ENCODE results near the gene CHN2.

CHN2 gene

DNA sequence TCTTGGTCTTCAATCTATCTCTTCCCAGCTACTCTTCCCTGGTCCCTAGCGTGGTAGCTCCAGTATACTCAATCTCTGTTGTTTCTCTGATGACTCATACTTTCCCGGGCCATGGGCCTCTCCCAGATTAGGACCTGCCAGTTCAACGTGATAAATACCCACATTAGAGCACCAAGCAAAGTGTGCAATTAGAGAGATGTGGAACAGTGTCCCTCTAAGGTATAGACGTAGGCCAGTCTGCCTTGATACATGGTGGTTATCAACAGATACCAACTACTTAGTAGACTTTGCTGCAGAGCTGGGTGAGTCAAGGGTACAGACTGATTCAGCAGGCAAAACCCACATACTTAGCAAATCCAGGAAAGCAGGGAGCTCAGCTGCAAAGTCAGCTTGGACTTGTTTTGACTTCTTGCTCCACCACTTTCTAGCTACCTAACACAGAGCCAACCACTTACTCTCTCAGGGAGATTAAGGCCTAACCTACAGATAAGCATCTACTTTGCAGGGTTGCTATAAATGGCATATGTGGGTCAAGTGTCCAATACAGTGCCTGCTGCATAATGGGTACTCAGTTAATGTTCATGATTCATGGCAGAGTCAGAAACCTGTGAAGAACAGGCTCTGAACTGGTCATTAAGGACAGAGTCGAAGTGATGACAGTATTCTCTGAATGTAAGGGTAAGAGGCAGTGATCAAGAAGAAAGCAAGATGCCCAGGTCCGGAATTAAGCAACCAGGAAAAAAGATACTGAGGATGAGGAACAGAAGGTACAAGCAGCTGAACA is 176.1 kb downstream of the CHN2 start:
- no peak for DNase-seq

DNA sequence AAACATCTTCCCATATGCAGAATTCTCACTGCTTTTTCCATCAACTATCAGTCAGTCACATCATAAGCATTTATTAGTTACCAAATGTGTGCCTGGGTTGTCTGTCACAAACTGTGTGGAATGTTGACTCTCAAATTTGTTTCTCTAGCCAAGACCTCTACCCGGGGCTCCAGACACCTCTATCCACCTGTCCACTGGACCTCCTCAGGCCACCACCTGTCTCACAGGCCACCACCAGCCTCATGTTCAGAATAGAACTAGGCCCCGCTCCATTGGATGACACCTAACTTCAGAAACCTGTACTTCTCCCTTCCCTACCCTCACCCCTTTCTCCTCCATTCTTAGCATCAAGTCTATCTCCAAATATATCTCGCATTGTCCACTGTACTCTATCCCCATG is 176.9 kb downstream of the CHN2 start:
- DNase-seq, result no peak

DNA sequence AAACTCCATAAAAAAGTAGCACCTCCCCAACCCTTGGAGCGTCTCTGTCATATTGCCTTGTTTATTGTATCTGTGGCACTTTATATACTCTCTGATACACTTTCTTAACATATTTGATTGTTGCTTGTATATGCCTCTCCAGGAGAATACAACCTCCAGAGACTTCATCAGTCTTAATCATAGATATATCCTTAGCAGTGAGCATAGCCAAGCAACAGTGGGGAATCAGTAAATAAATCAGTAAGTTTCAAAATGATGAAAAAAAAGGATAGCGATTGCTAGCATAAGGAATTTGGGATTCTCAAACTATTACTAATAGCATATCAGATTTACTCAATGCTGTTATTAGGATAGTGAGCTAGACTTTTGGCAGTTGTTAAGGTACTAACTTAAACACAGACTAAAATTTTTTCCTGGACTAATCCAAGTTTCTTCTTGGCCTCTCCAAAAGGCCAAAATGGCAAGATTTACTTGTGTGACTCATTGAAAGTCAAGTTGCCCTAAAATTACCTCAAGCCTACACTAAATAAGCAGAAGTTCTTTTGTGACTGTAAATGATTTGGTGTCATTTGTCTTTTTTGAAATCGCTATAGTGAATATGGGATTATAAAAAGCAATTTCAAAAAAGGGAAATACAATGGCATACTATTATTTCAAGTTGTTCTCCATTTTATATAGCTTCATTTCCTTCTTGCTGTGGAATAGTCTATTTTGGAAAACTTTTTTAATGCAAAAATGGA is 177.9 kb downstream of the CHN2 start:
- no peak for DNase-seq

DNA sequence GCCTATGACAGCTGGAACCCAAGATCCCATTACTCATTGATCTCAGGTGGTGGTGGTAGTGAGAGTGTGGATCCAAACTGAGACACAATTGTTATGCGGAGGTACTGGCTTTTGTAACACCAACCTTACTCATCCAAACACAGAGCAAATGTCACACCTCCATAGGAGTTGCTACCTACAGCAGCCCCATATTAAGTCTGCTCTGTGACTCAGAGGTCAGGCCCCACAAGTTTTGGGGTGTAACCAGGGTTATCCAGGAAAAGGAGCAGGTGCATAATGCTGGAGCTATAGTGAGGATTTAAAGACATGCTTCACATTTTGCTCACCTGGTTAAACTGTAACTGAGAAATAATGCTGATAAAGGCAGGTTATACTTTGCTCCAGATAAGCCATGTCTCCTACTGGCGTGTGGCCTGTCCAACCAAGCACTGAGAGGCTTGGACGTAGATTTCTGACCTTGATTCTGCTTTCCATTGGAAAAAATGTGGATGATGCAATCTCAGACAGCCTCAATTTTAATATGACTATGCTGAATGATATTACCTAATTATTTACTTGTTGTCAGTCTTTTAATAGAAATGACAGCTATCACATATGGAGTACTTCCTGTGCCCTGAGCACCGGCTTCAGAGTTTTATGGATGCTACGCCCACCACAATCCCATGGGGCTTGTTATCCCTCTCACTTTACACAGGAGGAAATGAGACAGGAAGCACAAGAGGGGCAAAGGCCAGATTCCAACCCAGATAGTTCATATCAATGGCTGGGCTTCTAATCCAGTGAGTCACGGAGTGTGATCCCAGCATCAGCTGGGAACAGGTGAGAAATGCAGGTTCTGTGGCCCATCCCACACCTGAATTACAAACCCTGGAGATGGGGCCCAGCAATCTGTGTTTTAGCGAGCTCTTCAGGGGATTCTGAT is 181.3 kb downstream of the CHN2 start:
- no peak for DNase-seq

DNA sequence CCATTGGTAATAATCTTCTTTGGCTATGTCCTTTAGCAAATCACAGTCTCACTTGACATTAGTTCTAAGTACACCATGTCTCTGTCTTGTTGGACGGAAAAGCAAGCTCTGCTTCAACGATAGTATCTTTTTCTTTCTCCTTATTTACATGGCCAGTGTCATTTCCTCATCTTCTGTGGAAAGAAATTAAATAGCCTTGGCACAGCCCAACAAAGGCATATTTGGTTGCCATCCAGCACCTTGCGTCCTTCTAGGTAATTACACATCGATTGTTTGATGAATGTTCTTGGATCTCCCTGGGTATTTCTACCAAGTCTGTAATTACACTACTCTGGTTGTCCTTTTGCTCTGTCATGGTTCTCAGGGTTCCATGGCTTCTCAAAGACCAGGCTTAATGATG is 183.1 kb downstream of the CHN2 start:
- DNase-seq, result no peak

DNA sequence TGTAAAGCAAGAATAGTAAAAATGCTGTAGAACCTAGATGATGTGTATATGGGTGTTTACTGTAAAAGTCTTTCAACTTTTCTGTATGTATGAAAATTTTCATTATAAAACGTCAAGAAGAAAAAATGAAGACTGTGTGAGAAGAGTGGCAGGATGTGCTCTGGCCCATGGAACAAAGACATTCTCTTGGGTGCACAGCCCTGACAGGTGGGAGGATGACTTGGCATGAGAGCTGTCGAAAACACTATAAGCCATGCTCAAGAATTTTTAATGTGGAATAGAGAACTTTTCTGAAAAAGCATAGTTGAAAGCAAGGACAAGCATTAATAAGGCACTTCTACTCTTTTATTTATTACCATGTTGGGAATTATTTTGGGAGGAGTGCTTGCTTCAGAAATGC is 185.0 kb downstream of the CHN2 start:
- DNase-seq, result no peak

DNA sequence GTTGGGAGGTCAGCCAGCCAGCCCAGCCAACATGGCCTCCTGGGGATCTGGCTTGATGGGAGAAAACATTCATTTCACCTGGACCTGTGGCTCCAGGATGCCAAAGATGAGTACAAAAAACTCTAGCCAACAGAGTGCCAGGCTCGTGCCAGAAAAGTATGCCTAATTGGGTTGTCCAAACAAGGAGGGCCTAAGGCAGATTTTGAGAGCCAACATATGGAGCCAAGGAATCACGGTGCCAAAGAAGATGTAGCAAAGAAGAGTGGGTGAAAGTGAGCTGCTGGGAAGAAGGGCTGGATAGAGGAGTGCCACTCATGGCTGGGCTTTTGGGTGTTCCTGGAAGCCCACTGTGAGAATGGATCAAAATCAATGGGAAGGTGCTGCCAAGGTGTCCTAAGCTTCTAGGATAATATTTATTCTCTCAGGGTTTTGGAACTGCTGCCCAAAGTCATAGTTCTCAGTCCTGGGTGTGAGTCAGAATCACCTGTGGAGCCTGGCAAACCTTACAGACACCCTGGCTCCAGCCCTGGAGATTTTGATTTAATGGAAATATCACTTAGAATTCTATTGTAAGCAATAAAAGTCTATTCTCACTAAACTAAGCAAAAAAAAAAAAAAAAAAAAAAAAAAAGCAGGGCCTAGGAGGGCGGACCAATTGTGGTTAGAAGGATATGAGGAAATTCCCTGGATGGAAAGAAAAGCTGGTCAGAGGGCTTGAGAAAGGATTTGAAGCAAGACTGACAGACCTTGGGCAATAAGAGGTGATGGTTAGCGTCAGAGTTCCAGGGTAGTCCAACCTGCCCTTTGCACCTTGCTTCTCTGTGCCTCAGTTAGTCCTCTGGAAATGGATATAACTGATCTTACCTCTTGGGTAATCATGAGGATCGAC is 186.9 kb downstream of the CHN2 start:
- DNase-seq, result no peak

DNA sequence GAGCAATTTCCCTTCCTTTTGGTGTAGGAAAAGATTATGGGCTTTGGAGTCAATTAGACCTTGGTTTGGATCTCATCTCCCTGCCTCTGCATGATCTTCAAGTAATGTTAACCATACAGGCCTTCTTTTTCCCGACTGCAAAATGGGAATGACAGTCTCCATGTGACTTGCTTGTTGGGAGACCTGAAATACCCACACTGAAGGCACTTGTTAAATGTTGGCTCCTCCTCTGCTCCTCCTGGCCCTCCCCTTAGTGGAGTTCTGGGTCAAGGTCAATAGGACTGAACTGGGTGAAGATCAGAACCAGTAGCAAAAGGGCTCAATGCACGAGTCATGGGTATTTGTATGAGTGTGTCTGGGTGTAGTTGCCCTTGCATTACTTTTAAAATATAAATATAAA is 189.7 kb downstream of the CHN2 start:
- DNase-seq, result no peak

DNA sequence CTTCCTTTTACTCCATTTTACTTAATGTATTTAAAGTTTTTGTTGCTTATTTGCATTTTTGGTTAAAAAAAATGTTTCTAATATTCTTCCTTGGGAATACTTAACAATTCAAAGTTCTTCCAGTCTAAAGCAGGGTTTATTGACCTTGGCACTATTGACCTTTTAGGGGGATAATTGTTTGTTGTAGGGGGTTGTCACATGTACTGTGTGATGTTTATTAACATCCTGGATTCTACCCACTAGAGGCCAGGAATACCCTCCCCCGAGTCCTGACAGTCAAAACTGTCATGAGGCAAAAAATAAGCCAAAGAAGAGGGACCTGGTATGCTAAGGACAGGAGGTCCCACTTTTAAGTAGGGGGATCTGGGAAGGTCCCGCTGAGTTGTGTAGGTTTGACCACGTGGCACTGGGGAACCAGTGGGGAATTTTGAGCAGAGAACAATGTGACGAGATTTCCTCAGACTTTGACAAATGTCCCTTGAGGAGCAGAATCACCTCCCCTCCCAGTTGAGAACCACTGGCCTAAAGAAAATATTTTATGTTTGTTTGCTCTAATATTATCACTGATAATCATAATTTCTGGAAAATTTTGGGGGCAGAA is 190.7 kb downstream of the CHN2 start:
- DNase-seq, result no peak

DNA sequence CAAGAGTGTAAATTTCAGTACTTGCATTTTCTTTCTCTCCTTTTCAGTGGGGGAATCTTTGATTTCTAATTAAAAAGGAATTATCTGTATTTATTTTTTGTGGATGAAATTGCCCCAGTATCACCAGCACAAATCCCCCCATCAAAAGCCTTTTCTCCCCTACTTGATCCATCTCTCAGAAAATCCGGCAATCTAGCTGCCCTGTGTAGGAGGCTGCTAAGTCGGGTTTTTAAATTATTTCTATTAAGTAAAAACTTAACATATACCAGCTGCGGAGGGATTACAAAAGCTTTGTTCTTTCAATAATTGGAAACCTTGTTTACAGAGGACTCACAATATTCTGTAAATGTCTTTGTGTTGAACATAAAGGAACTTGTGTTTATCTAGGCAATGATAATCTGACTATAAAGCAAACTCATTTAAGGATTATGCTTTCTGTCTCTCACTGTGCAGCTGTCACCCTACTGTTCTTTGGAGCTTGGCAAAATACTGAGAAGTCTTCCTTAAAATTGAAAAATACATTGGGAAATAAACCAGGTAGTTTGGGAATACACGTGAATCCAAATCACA is 191.7 kb downstream of the CHN2 start:
- no peak for DNase-seq

DNA sequence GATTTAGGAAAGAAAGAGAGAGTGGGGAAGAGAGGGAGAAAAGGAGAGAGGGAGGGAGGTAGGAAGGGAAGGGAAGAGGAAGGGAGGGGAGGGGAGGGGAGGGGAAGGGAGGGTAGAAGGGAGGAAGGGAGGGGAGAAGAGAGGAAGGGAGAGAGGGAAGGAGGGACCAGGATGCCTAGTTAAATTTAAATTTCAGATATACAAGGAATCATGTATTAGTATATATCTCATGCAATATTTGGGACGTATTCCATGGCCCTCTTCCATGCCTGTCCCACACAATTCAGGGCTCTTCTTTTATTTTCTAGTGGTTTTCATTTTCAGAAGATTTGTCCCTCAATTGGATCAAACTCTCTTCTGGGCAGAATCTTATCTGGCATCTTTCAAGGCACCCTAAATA is 196.7 kb downstream of the CHN2 start:
- DNase-seq, result no peak

DNA sequence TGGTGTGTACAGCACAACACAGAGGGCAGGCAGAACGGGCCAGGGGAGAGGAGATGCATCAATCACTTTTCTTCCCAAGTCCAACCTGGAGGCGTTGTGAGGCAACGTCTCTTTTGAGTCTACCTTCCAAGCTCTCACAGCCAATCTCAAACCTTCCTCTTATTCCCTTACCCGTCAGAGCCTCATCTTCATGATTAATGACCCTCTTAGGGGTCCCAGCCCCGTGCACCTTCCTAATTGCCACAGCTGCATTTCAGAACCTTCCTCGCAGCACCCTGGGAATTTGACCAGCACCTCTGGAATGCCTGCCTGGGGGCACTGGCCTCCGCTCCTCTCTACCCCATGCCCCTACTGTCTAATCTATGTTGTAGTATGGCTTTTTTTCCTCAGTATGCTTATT is 199.7 kb downstream of the CHN2 start:
- no peak for DNase-seq

DNA sequence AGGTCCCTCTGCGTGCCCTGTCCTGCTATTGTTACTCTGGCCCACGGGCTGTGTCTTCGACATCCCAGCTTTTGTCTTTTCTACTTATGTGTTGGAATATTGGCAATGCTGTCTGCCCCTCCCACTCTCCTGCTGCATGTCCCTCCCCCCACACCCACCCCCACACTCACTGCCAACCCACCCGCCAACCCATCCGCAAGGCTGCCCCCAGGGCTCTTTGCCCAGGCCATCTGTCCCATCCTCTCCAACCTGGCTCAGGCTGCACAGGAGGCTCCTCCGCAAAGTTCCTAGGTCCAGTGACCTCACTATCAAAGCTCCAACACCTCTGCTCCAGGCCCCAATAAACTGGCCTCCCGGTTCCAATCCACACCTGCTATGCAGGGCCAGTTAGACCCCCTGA is 202.0 kb downstream of the CHN2 start:
- DNase-seq, result no peak

DNA sequence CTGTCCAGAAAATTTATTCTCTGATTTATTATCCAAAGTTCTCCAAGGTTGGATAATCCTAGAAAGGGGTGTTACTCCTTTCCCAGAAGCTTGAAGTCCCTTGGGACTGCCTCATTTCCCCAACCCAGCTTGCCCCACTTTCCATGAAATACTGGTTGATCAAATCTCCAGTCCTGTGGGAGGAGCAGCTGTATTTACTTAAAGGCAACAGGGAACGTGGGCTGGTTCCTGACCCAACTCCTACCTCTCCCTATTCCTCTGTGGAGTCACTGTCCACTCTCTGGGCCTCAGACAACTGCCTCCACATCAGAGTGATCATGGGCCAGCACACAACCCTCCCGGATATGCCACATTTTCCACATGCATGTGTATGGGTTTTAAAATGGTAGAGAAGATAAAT is 202.8 kb downstream of the CHN2 start:
- no peak for DNase-seq

DNA sequence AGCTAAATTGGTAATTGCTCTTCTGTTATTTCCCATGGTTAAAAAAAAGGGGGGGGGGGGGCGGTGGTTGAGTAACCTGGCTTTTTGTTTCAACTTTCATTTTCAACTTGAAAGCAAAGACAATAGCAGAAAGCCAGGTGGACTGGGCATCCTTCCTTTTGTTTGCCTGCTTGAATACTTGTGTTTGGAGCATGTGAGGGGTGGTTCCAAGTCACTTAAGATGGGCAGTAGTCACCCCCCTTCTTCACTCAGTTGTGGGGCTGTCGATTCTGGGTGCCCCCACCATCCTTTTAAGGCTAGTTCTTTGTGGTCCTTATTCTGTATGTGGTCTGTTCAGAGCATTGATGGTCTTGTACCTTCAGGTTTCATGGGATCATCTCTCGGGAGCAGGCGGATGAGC is 203.4 kb downstream of the CHN2 start:
- DNase-seq, result no peak

DNA sequence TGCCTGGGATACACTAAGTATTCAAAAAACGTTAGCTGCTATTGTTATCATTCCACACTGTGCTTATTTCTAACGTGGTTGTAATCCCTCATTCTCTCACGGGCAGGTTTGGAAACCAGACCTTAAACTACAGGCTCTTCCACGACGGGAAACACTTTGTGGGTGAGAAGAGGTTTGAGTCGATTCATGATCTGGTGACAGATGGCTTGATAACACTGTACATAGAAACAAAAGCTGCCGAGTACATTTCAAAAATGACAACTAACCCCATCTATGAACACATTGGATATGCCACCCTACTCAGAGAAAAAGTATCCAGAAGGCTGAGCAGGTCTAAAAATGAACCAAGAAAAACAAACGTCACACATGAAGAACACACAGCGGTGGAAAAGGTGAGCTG is 205.9 kb downstream of the CHN2 start:
- DNase-seq, result no peak

DNA sequence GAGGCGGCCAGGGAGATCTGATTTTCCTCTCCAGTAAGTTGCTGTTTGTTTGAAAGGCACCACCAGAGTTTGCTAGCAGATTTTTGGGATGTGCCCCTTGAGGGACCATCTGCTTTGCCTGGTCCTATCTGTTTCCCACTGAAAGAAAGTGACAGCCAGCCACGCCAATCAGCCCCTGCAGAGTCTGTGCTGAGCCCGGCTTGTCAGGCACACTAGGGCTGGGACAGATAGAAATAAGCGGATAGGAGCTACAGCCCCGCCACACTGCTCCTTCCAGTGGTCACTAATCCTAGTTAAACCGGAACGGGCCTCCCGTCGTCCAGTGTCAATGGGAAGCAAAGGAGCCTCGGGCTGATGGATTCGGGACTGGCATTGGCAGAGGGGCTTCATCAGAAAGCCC is 207.2 kb downstream of the CHN2 start:
- DNase-seq, result no peak

DNA sequence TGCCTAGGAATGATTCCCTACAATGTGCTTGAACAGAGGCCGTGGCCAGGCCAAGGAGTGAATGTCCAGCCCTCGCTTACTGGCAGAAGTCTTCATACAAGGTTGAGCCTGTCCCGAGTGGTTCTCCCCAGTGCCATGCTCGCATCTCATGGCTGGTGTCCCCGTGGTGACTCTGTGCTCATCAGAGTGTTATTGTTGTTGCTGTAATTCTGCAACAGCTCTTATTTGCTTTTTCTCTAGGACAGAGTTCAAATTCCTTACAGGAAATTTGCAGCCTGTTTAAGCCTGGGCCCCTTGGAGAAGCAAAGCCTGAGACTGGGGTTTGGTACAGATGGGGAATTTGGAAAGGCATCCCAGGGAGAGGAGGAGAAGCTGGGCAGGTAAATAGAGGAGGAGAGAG is 211.3 kb downstream of the CHN2 start:
- no peak for DNase-seq

DNA sequence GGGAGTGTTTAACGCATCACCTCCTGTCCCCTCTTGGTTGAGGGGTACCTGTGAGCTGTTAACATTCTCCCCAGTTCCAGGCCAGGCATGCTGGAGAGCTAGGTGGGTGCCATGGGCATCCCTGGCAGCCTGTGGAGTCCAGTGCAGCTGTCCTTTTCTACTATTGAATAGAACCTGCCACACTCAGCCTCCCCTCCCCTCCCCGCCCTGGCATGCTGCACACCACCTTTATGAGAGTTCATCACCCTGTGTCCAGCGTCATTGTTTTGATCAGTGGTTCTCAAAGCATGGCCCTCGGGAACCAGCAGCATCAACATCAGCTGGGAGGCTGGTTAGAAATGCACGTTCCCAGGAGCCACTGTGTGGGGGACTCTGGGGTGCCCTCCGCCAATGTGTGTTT is 211.8 kb downstream of the CHN2 start:
- no peak for DNase-seq

DNA sequence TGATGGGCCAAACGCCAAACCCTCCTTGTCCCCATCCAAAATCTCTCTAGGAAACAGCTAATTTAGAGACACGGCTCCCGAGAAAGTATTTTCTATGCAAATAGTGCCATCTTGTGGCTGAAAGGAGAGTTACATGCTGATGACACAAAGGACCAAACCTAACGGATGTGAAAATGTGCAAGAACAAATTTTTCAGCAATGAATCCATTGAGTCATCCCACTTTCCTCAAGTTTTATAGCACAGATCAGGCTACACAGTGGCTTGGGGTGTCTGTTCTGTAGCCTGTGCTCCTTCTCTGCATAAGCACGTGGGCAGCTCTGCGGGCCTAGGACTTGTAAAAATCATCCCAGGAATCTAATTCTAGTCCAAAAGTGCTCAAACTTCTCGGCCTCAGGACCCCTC is 214.3 kb downstream of the CHN2 start:
- DNase-seq, result peak; percentile 42

DNA sequence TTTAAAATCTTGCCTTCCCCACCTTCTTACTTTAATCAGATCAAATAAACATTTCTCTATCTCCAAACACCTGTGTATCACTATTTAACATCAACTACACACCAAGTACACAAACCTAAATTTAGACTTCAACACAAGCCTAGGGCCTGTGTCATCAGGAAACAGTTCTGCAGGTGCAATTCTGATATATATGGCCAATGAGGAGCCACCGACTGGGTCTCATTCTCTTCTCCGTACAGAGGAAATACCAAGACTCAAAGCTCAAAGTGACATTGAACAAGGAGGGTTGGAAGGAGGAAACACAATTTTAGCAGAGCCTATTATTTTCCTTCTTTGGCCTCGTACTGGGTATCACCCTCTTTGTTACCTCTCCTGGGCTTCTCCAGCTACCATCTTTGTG is 216.4 kb downstream of the CHN2 start:
- DNase-seq, result no peak

DNA sequence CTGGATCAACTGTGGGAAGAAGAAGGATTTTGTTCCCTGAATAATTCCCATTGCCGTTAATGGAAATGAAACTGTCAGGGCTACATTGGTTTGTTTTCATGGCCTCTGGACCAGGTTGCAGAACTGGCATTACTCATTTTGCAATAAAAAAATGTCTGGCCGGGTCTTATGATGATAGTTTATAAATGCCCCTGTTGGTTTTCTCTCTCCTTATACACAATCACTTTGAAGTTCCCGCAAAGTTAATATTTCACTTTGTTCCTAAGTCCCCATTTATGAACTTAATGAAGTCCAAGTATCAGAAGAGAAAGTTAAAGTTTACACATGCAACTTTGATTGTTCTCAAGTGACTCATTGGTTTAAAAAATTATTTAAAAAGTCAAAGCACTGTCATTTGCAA is 218.3 kb downstream of the CHN2 start:
- no peak for DNase-seq

All from KG1 (cell line).